NCI-H1417 (cell line): ENCODE measurements around the gene UVSSA.
"Not testable (repeated sequence)": the region's sequence is repeated elsewhere in the genome, so short reads cannot be mapped to it uniquely, and the experiment has no call there.

Experiments
- DNase-seq, 3 experiments: peaks; one replicate each; lab custom pipeline; 2025; lab: John Stamatoyannopoulos, UW

Gene UVSSA

GRCh38 chr4:1376841-1377605 is 30.0 kb downstream of the UVSSA start:
- no peak for DNase-seq

GRCh38 chr4:1377606-1378261 is 30.7 kb downstream of the UVSSA start:
- DNase-seq: no peak

- DNase-seq: no peak
Observed at GRCh38 chr4:1378559-1379231, 31.7 kb downstream of the UVSSA start.

GRCh38 chr4:1379351-1379781 is 32.4 kb downstream of the UVSSA start:
- no peak for DNase-seq

DNA sequence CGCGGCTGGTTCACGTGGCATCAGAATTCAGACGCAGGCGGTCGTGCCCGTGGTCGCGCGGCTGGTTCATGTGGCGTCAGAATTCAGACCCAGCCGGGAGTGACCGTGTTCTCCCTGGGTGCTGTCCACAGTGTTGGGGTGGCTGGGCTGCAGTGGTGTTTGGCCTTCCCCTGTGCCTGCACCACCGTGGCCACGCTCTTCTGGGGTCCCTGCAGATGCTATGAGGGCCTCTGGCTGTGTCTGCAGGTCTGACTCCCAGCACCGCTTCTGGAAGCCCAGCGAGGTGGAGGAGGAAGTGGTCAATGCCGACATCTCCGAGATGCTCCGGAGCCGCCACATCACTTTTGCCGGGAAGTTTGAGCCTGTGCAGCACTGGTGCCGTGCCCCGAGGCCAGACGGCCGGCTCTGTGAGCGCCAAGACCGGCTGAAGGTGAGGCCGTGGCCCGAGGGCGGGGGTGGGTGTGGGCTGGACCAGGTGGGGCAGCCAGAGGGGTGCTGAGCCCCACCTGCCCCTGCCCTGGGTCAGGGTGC is 32.9 kb downstream of the UVSSA start:
- DNase-seq: no peak

DNA sequence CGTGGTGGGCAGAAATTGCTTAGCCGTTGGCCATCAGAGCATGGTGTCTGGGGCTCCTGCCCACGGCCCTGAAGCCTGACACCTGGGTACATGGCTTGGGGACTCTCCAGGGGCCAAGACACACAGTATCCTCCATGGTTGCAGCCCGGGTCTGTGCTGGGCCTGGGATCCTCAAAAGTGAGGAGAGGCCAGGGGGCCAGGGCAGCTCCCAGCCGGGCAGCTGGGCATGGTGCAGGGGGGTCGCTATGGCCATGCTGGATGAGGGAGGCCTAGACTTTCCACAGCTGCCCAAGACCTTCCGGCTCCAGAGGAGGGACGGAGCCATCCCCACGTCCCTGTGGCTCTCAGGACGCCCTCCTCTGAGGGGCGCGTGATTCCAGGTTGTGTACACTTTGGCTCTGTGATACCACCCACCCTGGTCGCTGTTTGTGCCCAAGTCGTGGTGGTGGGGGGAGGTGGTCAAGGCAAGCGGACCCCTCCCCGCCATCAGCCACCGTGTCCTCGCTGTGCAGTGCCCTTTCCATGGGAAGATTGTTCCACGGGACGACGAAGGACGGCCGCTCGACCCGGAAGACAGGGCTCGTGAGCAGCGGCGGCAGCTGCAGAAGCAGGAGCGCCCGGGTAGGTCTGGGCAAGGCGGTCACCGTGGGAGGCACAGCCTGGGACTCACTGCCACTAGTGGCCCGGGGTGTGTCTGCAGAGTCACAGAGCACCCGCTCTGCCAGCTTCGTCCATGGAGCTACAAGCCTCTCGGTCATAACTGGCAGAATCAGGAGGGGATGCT is 33.6 kb downstream of the UVSSA start:
- no peak for DNase-seq

GRCh38 chr4:1381181-1381621 is 34.2 kb downstream of the UVSSA start:
- no peak for DNase-seq

GRCh38 chr4:1381944-1382541 is 35.0 kb downstream of the UVSSA start:
- DNase-seq: no peak

- DNase-seq: no peak
Observed at GRCh38 chr4:1382776-1383727, 36.0 kb downstream of the UVSSA start.

GRCh38 chr4:1383728-1384591 is 37.0 kb downstream of the UVSSA start:
- DNase-seq: no peak

DNA sequence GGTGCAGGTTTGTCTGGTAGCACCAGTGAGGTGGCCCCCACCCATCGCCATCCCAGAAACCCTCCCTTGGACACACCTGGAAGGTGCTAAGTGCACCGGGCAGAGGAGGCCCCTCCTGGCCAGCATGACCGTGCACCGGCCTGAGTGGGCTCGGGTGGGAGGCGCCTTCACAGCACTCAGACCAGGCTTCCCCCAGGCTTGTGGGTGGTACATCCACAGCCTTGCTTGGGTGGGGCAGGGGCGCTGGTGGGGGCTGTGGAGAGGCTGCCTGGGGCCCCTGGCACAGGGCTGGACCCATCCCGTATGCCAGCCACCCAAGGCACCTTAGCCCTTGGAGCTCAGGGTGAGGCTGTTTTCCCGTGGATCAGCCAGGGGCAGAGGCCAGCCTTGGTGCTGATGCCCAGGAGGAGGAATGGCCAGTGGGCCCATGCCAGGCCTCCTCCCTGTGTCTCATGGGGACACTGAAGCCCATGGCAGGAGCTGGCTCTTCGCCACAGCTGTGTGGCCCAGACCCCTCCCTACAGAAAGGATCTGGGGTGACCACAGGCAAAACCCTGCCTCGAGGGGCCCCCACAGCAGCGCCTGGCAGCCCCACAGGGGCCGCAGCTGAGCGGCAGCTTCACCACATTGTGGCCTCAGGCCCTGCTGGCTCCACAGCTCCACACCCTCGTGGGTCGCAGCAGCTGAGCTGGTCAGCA is 37.8 kb downstream of the UVSSA start:
- DNase-seq: no peak

GRCh38 chr4:1385373-1386340 is 38.6 kb downstream of the UVSSA start:
- no peak for DNase-seq

- not testable (repeated sequence) for DNase-seq
Observed at GRCh38 chr4:1393363-1393762, 46.4 kb downstream of the UVSSA start.

DNA sequence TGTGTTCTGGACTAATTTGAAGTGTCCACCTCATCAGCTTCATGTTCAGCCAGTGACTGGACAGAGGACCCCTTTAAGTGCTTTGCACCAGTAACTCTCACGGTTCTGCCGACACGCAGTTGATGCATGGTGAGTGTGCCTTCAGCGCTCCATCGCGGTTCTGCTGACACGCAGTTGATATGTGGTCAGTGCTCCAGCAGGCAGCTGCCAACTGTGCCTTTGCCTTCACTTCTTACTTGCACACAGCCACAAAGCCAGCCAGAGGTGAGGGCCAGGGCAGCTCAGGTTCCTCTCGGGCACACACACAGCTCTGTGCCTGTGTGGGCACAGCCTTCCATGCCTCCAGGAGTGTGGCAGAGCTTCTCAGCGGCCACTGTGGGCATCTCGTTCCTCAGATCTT is 46.9 kb downstream of the UVSSA start:
- DNase-seq: no peak

GRCh38 chr4:1394554-1395388 is 47.8 kb downstream of the UVSSA start:
- not testable (repeated sequence) for DNase-seq

DNA sequence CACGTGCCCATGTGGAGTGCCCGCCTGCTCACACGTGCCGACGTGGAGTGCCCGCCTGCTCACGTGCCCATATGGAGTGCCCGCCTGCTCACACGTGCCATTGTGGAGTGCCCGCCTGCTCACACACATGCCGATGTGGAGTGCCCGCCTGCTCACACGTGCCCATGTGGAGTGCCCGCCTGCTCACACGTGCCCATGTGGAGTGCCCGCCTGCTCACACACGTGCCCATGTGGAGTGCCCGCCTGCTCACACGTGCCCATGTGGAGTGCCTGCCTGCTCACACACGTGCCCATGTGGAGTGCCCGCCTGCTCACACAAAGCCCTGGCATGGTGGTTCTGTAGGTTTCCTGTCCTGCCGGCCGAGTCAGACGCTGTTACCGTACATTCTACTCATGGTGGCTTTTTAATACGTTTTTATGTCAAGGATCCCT is 48.4 kb downstream of the UVSSA start:
- DNase-seq: not testable (repeated sequence)
